Parathyroid adenoma (tissue), 2 donors: ENCODE data around the gene ISLR.

Source experiments
- H2AFZ ChIP-seq: fragments of 300-600 bp; sonication (generic); one replicate; pipeline ENCODE4 v1.7.0; 2017; ENCODE audit warnings: antibody characterized with exemption, mild to moderate bottlenecking
- H3K27ac ChIP-seq: fragments of 300-600 bp; sonication (generic); one replicate; pipeline ENCODE4 v1.7.0; 2017
- H3K27me3 ChIP-seq: fragments of 300-600 bp; sonication (generic); one replicate; pipeline ENCODE4 v1.7.0; 2017; ENCODE audit warnings: low read length; ENCODE audit not compliant: control insufficient read depth, insufficient read depth
- H3K36me3 ChIP-seq: fragments of 300-600 bp; sonication (generic); one replicate; pipeline ENCODE4 v1.7.0; 2017; ENCODE audit warnings: low read length; ENCODE audit not compliant: control insufficient read depth, insufficient read depth
- H3K4me1 ChIP-seq: fragments of 300-600 bp; sonication (generic); one replicate; pipeline ENCODE4 v1.7.0; 2017; ENCODE audit warnings: control low read depth
- H3K4me2 ChIP-seq: fragments of 300-600 bp; sonication (generic); one replicate; pipeline ENCODE4 v1.7.0; 2017; ENCODE audit warnings: low read length
- H3K4me3 ChIP-seq: fragments of 300-600 bp; sonication (generic); one replicate; pipeline ENCODE4 v1.7.0; 2017; ENCODE audit warnings: low read depth, low read length
- H3K79me2 ChIP-seq: fragments of 300-600 bp; sonication (generic); one replicate; pipeline ENCODE4 v1.7.0; 2017; ENCODE audit warnings: control low read depth
- H3K9ac ChIP-seq: fragments of 300-600 bp; sonication (generic); one replicate; pipeline ENCODE4 v1.7.0; 2017; ENCODE audit warnings: mild to moderate bottlenecking
- H3K9me3 ChIP-seq: fragments of 300-600 bp; sonication (generic); one replicate; pipeline ENCODE4 v1.7.0; 2017; ENCODE audit warnings: low read length; ENCODE audit not compliant: control insufficient read depth
- TF ChIP-seq, protein P1 (sequence below): fragments of 300-600 bp; sonication (generic); IDR thresholded peaks from one replicate; pipeline ENCODE4 v1.7.0; 2017; ENCODE audit warnings: antibody characterized with exemption, mild to moderate bottlenecking
- donor health status: primary hyperparathyroidism.

Gene ISLR

DNA sequence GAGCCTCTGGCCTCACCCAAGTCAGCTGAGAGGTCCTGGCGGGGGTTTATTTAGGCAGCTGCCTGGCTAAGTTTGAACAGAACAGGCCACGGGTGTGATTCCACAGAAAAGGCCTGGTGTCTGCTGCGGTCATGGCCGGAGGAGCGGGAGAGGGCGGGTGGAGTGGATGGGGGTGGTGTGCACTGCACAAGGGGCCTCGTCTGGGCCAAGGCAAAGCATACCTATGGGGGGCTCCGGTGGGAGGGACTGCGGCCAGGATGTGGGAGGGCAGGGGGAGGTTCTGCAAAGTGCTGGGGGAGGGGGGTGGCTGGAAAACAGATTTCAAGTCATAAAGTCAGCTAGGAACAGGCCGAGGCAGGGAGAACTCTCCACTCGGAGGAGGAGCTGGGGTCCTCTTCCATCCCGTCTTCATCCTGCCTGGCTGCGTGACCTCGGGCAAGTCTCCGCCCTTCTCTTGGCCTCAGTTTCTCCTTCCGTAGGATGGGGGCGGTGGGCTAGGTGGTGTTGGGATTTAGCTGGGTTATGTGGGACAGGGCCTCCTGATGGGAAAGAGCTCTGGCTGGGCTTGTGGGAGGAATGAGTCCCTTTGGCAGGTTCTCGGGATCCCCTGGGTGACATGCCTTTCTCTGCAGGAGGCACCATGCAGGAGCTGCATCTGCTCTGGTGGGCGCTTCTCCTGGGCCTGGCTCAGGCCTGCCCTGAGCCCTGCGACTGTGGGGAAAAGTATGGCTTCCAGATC, 878 bp downstream of the ISLR start:
- H3K4me2 ChIP-seq, result no peak overlapping the region
- H3K9ac ChIP-seq, result no peak overlapping the region
- H3K4me3 ChIP-seq, result no peak overlapping the region
- no peaks in the 10 kb centered on the region for H3K4me1 ChIP-seq
- H3K9me3 ChIP-seq, result no peaks in the 10 kb centered on the region
- H3K79me2 ChIP-seq, result no peaks in the 10 kb centered on the region
- H3K36me3 ChIP-seq, result no peaks in the 10 kb centered on the region
- H3K27me3 ChIP-seq, result no peaks in the 10 kb centered on the region
- no peak overlapping the region for H3K27ac ChIP-seq
- TF ChIP-seq, protein P1, sequence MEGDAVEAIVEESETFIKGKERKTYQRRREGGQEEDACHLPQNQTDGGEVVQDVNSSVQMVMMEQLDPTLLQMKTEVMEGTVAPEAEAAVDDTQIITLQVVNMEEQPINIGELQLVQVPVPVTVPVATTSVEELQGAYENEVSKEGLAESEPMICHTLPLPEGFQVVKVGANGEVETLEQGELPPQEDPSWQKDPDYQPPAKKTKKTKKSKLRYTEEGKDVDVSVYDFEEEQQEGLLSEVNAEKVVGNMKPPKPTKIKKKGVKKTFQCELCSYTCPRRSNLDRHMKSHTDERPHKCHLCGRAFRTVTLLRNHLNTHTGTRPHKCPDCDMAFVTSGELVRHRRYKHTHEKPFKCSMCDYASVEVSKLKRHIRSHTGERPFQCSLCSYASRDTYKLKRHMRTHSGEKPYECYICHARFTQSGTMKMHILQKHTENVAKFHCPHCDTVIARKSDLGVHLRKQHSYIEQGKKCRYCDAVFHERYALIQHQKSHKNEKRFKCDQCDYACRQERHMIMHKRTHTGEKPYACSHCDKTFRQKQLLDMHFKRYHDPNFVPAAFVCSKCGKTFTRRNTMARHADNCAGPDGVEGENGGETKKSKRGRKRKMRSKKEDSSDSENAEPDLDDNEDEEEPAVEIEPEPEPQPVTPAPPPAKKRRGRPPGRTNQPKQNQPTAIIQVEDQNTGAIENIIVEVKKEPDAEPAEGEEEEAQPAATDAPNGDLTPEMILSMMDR, result no peak
- H2AFZ ChIP-seq, result no peak overlapping the region

DNA sequence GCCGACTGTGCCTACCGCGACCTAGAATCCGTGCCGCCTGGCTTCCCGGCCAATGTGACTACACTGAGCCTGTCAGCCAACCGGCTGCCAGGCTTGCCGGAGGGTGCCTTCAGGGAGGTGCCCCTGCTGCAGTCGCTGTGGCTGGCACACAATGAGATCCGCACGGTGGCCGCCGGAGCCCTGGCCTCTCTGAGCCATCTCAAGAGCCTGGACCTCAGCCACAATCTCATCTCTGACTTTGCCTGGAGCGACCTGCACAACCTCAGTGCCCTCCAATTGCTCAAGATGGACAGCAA, 1.4 kb downstream of the ISLR start:
- H3K27ac ChIP-seq, result no peak overlapping the region
- H3K9ac ChIP-seq, result no peak overlapping the region
- no peaks in the 10 kb centered on the region for H3K79me2 ChIP-seq
- no peaks in the 10 kb centered on the region for H3K27me3 ChIP-seq
- no peak overlapping the region for H2AFZ ChIP-seq
- TF ChIP-seq, protein P1, result no peak
- no peaks in the 10 kb centered on the region for H3K4me1 ChIP-seq
- no peaks in the 10 kb centered on the region for H3K9me3 ChIP-seq
- no peak overlapping the region for H3K4me2 ChIP-seq
- no peaks in the 10 kb centered on the region for H3K36me3 ChIP-seq
- H3K4me3 ChIP-seq, result no peak overlapping the region

DNA sequence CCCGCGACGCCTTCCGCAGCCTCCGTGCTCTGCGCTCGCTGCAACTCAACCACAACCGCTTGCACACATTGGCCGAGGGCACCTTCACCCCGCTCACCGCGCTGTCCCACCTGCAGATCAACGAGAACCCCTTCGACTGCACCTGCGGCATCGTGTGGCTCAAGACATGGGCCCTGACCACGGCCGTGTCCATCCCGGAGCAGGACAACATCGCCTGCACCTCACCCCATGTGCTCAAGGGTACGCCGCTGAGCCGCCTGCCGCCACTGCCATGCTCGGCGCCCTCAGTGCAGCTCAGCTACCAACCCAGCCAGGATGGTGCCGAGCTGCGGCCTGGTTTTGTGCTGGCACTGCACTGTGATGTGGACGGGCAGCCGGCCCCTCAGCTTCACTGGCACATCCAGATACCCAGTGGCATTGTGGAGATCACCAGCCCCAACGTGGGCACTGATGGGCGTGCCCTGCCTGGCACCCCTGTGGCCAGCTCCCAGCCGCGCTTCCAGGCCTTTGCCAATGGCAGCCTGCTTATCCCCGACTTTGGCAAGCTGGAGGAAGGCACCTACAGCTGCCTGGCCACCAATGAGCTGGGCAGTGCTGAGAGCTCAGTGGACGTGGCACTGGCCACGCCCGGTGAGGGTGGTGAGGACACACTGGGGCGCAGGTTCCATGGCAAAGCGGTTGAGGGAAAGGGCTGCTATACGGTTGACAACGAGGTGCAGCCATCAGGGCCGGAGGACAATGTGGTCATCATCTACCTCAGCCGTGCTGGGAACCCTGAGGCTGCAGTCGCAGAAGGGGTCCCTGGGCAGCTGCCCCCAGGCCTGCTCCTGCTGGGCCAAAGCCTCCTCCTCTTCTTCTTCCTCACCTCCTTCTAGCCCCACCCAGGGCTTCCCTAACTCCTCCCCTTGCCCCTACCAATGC, 2.0 kb downstream of the ISLR start:
- H3K27ac ChIP-seq, result no peak overlapping the region
- TF ChIP-seq, protein P1, result no peak
- no peak overlapping the region for H2AFZ ChIP-seq
- no peak overlapping the region for H3K9ac ChIP-seq
- no peak overlapping the region for H3K4me2 ChIP-seq
- no peaks in the 10 kb centered on the region for H3K4me1 ChIP-seq
- H3K4me3 ChIP-seq, result no peak overlapping the region
- no peaks in the 10 kb centered on the region for H3K9me3 ChIP-seq
- H3K27me3 ChIP-seq, result no peaks in the 10 kb centered on the region
- H3K79me2 ChIP-seq, result no peaks in the 10 kb centered on the region
- no peaks in the 10 kb centered on the region for H3K36me3 ChIP-seq

DNA sequence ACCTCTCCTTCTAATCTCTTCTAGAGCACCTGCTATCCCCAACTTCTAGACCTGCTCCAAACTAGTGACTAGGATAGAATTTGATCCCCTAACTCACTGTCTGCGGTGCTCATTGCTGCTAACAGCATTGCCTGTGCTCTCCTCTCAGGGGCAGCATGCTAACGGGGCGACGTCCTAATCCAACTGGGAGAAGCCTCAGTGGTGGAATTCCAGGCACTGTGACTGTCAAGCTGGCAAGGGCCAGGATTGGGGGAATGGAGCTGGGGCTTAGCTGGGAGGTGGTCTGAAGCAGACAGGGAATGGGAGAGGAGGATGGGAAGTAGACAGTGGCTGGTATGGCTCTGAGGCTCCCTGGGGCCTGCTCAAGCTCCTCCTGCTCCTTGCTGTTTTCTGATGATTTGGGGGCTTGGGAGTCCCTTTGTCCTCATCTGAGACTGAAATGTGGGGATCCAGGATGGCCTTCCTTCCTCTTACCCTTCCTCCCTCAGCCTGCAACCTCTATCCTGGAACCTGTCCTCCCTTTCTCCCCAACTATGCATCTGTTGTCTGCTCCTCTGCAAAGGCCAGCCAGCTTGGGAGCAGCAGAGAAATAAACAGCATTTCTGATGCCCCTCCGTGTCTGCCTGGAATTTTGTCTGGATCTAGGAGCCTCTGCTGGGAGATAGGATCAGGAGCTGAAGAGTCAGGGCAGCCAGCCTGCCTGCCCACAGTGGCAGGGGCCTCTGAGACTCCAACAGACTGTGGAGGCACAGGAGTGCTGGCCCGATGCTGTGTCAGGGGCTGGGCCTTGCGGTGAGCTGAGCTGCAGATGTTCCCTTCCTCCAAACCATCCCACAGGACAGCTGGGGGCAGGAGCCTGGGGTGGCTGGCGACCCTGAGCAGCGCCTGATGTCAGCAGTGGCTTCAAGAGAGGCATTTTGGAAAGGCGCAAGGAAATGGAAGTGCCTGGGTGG, 3.0 kb downstream of the ISLR start:
- Histone ChIP-seq H3K4me3 (no peak overlapping the region), H3K36me3 (no peaks in the 10 kb centered on the region), H3K4me2 (no peak overlapping the region), H3K4me1 (no peaks in the 10 kb centered on the region), H3K27me3 (no peaks in the 10 kb centered on the region), H3K9ac (no peak overlapping the region), H3K27ac (no peak overlapping the region), H3K9me3 (no peaks in the 10 kb centered on the region), H2AFZ (no peak overlapping the region), H3K79me2 (no peaks in the 10 kb centered on the region)
- TF ChIP-seq, protein P1, result no peak
